Measurements from ENCODE around the gene KRTAP4-8.
"Not testable (repeated sequence)": the region's sequence is repeated elsewhere in the genome, so short reads cannot be mapped to it uniquely, and the experiment has no call there.

Gene KRTAP4-8

DNA sequence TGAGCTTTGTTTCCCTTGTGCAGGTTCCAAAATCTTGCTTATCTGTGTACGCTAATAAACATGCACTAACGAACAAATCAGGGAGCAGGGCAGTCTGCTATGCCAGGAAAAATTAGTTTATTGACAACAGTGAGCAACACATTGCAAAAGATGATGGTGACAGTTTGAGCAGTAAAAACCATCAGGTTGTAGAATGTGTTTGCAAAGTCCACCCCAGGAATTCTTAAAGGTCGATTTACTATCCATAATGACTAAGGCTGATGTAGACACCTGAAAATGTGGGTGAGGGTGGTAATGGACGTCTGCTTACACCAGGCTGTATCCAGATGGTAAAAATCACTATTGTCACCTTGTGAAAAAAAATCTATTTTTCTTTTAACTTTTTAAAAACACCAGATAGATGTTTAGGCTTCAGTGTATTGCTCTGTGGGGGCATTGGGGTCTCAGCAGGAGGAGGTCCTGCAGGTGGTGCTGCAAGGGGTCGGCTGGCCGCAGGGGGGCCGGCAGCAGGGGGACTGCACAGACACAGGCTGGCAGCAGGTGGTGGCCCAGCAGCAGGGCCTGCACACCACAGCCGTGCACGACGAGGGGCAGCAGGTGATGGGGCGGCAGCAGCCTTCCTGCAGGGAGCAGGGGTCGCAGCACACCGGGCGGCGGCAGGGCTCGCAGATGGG is 32.8 kb downstream of the KRTAP4-8 start:
- DNase-seq (ENCODE audit: low read depth, low spot score), result not testable (repeated sequence)

DNA sequence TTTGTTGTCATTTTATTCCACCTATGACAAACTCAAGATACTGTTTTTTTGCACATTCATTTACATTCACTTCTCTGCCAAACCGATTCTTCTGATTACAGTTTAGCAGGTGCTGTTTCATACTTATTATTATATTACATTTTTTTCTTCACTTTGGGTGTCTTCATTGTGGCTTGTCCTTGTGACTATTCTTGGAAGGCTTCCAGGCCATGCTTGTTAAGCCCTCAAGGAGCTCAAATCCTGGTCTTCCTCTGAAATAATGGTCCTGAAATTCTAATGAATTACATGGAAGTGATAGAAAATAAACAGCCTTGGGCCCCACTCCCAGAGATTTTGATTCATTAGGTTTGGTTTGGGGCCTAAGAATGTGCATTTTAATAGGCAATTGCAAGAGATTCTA is 33.6 kb downstream of the KRTAP4-8 start:
- no peak for DNase-seq (ENCODE audit: low read depth, low spot score)

DNA sequence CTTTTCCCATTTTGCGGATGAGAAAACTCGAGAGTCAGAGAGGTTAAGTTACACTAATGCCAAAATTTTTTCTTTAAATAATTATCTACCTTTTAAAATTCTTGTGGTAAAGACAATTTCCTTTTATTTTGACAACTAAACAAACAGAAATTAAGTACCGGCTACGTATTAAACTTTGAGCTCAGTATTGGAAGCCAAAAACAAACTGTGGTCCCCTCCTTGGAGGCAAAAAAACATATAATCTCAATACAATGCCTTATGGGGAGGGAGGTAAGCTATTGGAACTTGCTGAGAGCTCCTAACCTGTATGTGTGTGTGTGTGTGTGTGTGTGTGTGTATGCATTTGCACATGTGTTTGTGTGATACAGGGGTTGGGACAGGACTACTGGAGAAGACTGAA is 34.5 kb downstream of the KRTAP4-8 start:
- DNase-seq (ENCODE audit: low read depth, low spot score), result no peak

DNA sequence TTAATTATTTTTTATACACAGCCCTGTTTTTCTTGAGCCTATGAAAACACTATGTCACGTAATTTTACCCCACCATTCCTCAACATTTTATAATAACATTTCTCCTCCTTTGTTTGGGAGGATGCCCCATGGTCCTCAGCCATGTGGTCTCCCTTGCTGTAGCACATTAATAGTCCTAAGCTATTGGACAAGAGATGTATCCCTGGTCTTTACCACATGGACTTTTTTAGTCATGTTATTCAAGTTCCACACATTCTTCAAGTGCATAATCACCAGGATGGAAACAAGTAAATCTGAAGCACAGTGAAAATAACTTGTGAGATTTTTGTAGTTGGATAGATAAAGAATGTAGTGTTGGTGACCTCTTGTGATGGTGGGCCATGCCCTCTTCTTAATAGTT is 36.0 kb downstream of the KRTAP4-8 start:
- no peak for DNase-seq (ENCODE audit: low read depth, low spot score)

DNA sequence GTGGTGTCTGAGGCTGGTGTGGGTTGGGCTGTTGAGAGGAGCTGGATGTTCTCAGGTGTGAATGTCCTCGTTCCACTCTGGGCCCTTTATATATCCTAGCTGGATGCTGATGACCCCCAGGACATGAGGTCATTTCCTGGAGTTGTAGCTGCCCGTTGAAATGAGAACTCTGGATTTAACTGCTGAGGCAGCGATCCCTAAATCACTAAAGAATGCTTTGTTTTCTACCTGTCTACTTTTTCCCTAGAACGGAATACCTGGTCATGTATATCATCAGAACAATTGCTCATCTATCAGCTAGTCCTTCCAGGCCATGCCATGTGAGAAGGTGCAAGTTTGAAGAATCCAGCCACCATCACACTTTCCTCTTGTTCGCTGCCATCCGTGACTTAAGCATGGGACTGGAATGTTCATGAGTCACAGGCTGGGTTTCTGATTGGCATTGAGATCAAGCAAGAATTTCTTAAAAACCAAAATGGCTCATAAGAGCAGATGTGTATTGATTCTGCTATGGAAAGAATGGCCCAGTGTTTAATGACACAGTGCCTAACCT is 37.8 kb downstream of the KRTAP4-8 start, which contains the start of gene KRTAP2-3:
KRTAP2-3 (minus strand) TSS at position 63 of the 553 bp plus-strand sequence. CDS start 64 bp downstream, outside the sequence.
- DNase-seq (ENCODE audit: low read depth, low spot score), result no peak

DNA sequence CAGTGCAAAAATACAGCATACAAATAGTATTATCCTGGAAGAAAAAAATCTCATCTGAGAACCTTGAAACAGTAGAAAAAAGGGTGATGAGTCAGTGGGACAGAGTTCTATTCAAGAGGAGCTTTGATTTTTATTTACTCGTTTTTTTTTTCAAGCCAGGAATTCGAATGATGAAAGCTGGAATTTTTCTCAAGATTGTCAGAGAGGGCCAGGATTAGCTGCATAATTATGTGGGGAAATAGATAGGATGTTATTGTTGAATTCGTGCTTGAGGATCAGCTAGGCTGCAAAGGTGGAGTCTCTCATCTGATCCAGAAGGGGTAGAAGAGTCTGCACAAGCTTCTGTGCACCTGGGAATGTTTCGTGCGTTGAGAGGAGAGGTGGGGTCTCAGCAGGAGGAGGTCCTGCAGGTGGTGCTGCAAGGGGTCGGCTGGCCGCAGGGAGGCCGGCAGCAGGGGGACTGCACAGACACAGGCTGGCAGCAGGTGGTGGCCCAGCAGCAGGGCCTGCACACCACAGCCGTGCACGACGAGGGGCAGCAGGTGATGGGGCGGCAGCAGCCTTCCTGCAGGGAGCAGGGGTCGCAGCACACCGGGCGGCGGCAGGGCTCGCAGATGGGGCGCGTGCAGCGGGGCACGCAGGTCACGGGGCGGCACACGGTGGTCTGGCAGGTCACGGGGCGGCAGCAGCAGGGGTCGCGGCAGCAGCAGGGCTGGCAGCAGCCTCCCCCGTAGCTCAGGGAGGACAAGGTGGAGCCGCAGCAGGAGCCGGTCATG is 38.5 kb downstream of the KRTAP4-8 start:
- not testable (repeated sequence) for DNase-seq (ENCODE audit: low read depth, low spot score)

DNA sequence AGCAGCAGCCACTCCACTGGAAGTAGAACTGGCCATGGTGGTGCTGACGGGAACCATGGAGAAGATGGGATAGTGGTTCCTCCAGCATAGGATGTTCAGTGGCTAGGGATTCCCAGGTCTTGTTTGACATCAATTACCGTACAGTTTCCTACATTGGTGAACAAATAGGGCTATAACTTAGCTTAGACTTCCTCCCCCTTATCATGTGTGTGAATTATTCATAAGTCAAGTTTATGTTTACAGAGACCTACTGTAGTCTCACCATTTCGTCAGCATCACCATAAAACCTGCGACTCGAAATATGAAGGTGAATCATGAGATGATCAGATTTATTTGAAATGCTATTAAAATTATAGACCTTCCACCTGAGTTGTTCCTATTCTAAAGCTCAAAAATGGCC is 39.2 kb downstream of the KRTAP4-8 start:
- DNase-seq (ENCODE audit: low read depth, low spot score), result no peak

DNA sequence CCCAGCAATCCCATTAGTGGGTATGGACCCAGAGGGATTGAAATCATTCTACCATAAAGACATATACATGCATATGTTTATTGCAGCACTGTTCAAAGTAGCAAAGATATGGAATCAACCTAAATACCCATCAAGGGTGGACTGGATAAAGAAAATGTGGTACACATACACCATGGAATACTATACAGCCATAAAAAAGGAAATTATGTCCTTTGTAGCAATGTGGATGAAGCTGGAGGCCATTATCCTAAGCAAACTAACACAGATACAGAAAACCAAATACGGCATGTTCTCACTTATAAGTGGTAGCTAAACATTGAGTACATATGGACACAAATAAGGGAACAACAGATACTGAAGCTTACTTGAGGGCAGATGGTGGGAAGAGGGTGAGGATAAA is 40.4 kb downstream of the KRTAP4-8 start:
- no peak for DNase-seq (ENCODE audit: low read depth, low spot score)

DNA sequence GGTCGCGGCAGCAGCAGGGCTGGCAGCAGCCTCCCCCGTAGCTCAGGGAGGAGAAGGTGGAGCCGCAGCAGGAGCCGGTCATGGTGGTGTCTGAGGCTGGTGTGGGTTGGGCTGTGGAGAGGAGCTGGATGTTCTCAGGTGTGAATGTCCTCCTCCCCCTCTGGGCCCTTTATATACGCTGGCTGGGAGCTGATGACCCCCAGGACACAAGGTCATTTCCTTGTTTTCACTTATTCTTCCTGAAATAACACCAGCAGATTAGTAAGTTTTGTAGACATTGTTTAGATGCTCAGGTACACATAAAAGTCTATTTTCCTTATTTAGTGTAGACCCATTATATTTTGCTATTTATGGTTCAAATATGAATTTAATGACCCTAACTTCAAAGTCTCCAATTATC is 42.8 kb downstream of the KRTAP4-8 start, which contains the start of gene KRTAP2-2:
KRTAP2-2 (minus strand) TSS at position 101 of the 400 bp plus-strand sequence; CDS start at position 82, 19 bp downstream.
- DNase-seq (ENCODE audit: low read depth, low spot score), result not testable (repeated sequence)

DNA sequence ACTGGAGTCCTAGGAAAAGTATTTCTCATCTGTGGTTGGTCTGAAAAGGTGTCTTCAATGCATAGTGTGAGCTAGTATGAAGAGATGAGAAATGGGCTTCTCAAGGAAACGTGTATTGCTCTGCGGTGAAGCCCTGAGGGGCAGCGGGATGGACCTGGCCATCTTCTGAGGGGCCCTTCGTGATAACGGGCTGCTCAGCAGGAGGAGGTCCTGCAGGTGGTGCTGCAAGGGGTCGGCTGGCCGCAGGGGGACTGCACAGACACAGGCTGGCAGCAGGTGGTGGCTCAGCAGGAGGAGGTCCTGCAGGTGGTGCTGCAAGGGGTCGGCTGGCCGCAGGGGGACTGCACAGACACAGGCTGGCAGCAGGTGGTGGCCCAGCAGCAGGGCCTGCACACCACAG is 43.4 kb downstream of the KRTAP4-8 start:
- not testable (repeated sequence) for DNase-seq (ENCODE audit: low read depth, low spot score)

DNA sequence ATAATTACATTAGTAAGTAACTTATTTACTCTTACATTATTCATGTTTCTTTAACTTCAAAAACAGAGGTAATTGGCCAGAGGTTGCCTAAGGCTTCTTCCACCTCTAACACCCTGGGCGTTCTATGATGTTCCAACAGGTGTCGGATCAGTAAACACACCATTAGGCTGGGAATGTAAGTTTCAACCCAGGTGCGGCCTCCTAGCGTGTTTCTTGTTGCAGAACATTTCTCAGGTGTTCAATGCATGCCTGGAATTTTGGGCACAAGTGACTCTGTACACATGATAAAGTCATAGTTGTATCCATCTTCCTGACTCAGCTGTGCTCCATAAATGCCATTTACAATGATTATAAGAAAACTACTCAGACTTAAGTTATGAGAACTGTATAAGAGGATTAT is 43.9 kb downstream of the KRTAP4-8 start:
- DNase-seq (ENCODE audit: low read depth, low spot score), result no peak

DNA sequence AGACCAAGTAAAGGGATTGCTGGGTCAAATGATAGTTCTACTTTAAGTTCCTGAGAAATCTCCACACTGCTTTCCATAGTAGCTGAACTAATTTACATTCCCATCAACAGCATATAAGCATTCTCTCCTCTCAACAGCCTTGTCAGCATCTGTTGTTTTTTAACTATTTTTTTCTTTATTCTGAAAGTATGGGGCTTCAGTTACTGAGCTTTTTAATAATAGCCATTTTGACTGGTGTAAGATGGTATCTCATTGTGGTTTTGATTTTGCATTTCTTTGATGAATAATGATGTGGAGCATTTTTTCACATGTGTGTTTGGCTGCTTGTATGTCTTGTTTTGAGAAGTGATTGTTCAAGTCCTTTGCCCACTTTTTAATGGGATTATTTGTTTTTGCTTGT is 45.4 kb downstream of the KRTAP4-8 start:
- no peak for DNase-seq (ENCODE audit: low read depth, low spot score)

DNA sequence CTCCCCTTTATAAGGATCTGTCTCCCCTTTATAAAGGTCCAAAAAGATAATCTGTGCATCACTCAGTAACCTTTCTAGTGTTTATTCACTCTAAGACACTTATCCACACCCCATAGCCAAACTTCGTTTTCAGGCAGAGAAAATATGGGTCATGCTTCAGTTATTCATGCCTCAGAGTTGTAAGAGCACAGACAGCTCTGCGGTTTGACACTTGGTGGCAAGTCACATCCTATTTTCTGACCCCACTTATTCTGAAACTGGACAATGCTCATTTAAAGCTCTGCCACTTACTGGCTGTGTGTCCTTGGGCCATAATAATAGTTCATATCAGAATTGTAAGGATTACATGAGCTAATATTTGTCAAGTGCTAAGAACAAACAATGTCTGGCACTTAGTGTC is 48.8 kb downstream of the KRTAP4-8 start:
- no peak for DNase-seq (ENCODE audit: low read depth, low spot score)

DNA sequence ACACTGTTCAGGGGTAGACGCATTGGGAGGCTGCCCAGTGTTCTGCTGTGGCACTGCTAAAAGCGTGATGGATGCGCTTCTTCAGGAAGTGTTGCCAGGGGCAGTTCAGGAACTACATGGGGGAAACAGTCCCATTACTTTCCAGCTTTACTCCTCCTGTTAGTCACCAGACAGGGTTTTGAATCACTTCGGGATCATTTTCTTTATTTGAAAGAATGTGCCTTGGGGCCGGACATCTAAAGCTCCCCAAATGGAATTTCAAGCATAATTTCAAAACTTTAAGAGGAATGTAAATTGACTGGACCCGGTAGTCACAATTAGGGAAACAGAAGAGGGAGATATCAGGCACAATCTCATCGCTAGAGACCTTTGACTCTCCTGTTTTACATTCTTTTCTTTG is 49.5 kb downstream of the KRTAP4-8 start:
- DNase-seq (ENCODE audit: low read depth, low spot score), result no peak
